ENCODE measurements around the gene COLEC12. TPM values are rescaled to one million over a fixed set of nuclear protein-coding genes. Genes with fewer than 3 reads are reported as not detected.

The COLEC12 gene
- total RNA-seq, 2 donors from 2014 or later: not detected

DNA sequence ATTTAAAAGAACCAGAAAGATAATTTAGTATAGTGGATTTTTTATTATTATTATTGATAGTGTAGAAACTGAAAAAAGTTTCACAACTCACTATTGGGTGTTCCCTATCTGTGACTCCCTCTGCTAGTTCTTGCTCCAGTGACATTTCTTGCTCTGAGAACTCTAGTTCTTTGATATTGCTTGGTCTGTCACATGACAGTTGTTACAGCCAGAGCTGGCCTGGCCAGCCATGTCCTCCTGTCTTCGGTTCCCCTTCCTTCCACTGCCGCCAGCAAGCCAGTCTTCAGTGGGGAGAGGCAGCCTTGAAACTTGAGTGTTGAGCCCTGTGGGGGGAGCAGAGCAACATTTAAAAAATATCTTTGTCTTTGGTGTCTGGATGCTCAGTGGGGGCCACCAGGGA, 225.0 kb downstream of the COLEC12 start:
- ATAC-seq: no peak
- DNase-seq: no peak

DNA sequence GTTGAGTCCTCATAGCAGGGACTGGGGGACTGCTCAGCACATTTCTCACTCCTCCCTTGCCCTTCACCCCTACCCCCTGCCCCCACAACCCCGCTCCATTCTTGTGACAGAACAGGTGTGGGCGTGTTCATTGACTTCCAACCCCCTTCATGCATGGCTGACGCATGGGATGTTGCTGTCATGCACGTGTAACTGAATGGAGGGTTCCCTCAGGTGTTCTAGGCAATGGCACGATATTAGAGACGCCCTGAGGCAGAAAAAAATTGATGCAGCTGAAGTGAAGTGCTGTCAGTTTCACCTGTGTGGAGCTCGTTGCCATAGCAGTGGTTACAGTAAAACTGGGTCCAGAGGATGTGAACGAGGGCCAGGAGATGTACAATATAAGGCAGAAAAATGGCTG, 226.2 kb downstream of the COLEC12 start:
- no peaks in the 10 kb centered on the region for H3K27me3 Mint-ChIP-seq
- H3K4me1 Mint-ChIP-seq: peaks cover 5% of the 10 kb centered on the region
- no peaks in the 10 kb centered on the region for H3K9me3 ChIP-seq (ENCODE audit: control insufficient read depth, low read length, poor library complexity, severe bottlenecking)
- H3K27ac Mint-ChIP-seq: no peak overlapping the region
- no peak for ATAC-seq
- no peak for DNase-seq
- H3K4me3 Mint-ChIP-seq: no peak overlapping the region
- H3K36me3 Mint-ChIP-seq (ENCODE audit: low read depth): no peaks in the 10 kb centered on the region

More for the DNA sequence above, 225.0 kb downstream of the COLEC12 start:
- H3K4me3 Mint-ChIP-seq: peak overlapping the region; percentile 13
- no peaks in the 10 kb centered on the region for H3K36me3 Mint-ChIP-seq (ENCODE audit: low read depth)
- peak overlapping the region; percentile 49 for H3K27ac Mint-ChIP-seq
- no peaks in the 10 kb centered on the region for H3K4me1 Mint-ChIP-seq
- H3K27me3 Mint-ChIP-seq: peaks cover 1% of the 10 kb centered on the region
- no peaks in the 10 kb centered on the region for H3K9me3 ChIP-seq (ENCODE audit: control insufficient read depth, low read length, poor library complexity, severe bottlenecking)

- DNase-seq (no peak), ATAC-seq (no peak)
- Mint-ChIP-seq H3K27me3 (no peaks in the 10 kb centered on the region), H3K27ac (no peak overlapping the region), H3K36me3 (ENCODE audit: low read depth) (no peaks in the 10 kb centered on the region), H3K4me3 (no peak overlapping the region), H3K4me1 (peaks cover 12% of the 10 kb centered on the region)
- no peaks in the 10 kb centered on the region for H3K9me3 ChIP-seq (ENCODE audit: control insufficient read depth, low read length, poor library complexity, severe bottlenecking)
These were observed 227.0 kb downstream of the COLEC12 start for GRCh38 chr18:273525-273924.

DNA sequence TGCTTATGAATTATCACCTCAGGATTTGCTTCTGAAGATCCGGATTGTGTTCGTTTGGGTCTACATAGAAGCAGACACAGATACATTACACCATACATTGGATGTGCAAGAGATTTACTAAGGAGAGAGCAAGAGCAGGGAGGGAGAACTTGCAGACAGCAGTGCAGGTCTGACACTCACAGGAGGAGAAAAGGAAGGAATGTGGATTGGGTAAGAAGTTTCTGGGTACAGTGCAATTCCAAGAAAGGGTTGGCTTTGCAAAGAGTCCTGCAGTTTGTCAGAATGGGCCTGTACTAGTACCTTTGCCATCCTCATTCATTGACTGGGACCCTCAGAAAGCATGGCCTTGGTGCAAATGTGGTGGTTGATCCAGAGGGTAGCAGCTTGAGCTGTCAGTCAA, 227.9 kb downstream of the COLEC12 start:
- DNase-seq (no peak), ATAC-seq (no peak)
- Mint-ChIP-seq H3K4me3 (no peak overlapping the region), H3K27ac (no peak overlapping the region), H3K27me3 (no peaks in the 10 kb centered on the region), H3K36me3 (ENCODE audit: low read depth) (no peaks in the 10 kb centered on the region), H3K4me1 (peaks cover 18% of the 10 kb centered on the region)
- no peaks in the 10 kb centered on the region for H3K9me3 ChIP-seq (ENCODE audit: control insufficient read depth, low read length, poor library complexity, severe bottlenecking)

DNA sequence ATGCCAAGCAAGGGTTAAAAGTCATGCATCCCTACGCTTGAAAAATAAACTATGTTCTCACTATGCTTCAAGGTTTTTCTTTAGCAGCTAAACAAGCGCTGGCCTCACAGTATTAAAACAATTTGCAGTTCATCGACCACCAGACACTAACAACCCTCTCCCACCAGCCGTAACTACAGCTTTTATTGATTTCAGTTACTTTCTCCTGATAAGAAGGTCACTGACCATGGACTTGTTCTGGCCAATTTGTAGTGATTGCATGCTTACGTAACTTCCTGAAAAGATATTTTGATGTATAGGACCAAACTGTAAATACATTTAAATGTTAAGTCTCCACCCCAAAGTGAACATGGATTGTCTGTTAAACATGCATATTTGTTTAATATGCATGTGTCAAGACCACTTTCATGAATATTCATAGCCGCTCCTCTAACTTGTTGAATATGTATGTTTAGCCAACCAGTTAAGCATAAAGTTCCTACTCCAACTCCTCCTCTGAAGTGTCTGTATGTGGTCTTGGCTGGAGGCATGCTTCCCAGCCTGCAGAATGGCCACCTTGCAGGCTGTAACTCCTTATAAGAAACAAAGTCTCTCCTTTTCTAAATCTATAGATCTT, 230.9 kb downstream of the COLEC12 start:
- peaks cover 3% of the 10 kb centered on the region for H3K36me3 Mint-ChIP-seq (ENCODE audit: low read depth)
- no peak for DNase-seq
- no peaks in the 10 kb centered on the region for H3K9me3 ChIP-seq (ENCODE audit: control insufficient read depth, low read length, poor library complexity, severe bottlenecking)
- no peaks in the 10 kb centered on the region for H3K27me3 Mint-ChIP-seq
- no peak for ATAC-seq
- H3K27ac Mint-ChIP-seq: no peak overlapping the region
- peaks cover 27% of the 10 kb centered on the region for H3K4me1 Mint-ChIP-seq
- H3K4me3 Mint-ChIP-seq: peak overlapping the region; percentile 57

- Mint-ChIP-seq H3K27ac (peak within 1 kb of the TSS; percentile 100), H3K4me1 (peaks cover 35% of the 10 kb centered on the region)
- DNase-seq: peak; percentile 83 to 92 (median 83)
These were observed 232.6 kb downstream of the COLEC12 start, which contains the start of gene THOC1 for GRCh38 chr18:267688-268552. Gene THOC1, minus strand, starts transcription at chr18:268047. Its CDS starts 28 bp downstream, at chr18:268019.

DNA sequence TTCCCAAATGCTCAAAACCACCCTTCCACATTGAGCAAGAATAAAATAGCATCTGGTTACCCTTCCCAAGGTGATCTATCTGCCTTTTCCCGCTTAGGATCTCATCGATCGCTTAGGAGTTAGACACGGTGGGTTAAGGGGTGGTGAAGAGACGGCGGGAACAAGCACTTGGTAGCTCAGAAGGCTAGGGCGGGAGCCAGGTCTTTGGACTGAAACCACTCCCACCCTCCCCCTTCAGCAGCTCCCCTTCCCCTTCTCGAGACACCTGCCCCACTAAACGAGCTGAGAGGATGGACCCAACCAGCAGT, 233.2 kb downstream of the COLEC12 start:
- Mint-ChIP-seq H3K4me1 (peaks cover 35% of the 10 kb centered on the region), H3K36me3 (ENCODE audit: low read depth) (peaks cover 9% of the 10 kb centered on the region), H3K4me3 (peak overlapping the region; percentile 99), H3K27me3 (no peaks in the 10 kb centered on the region), H3K27ac (peak overlapping the region; percentile 100)
- no peak for ATAC-seq
- no peaks in the 10 kb centered on the region for H3K9me3 ChIP-seq (ENCODE audit: control insufficient read depth, low read length, poor library complexity, severe bottlenecking)
- DNase-seq: no peak

More at GRCh38 chr18:267688-268552, 232.6 kb downstream of the COLEC12 start, which contains the start of gene THOC1:
- no peaks in the 10 kb centered on the region for H3K9me3 ChIP-seq (ENCODE audit: control insufficient read depth, low read length, poor library complexity, severe bottlenecking)
- ATAC-seq: peak; percentile 94
- Mint-ChIP-seq H3K27me3 (no peaks in the 10 kb centered on the region), H3K4me3 (peak within 1 kb of the TSS; percentile 99), H3K36me3 (ENCODE audit: low read depth) (peaks cover 9% of the 10 kb centered on the region)

Other genes with a start within 250 kb of the COLEC12 start
- 10 to 100 TPM; 83.7 to 90.4 TPM for gene THOC1, start 232.7 kb downstream of the COLEC12 start, total RNA-seq
- not detected for gene CETN1, start 79.7 kb upstream of the COLEC12 start, total RNA-seq
- not detected for gene CLUL1, start 96.3 kb upstream of the COLEC12 start, total RNA-seq
- 1 to 10 TPM in 1 of 2 donors, under 1 TPM in 1; 0.60 to 2.5 TPM for gene TYMS, start 157.0 kb upstream of the COLEC12 start, total RNA-seq
- 10 to 100 TPM; 57.4 to 69.3 TPM for gene ENOSF1, start 211.9 kb upstream of the COLEC12 start, total RNA-seq

All from T-helper 17 cell (primary cell).